NCI-H526 treated with DMSO at 0.1 percent for 48 hours (cell line): ENCODE measurements around the gene BTG2.
"Not testable (repeated sequence)": the region's sequence is repeated elsewhere in the genome, so short reads cannot be mapped to it uniquely, and the experiment has no call there.

Experiments used
- DNase-seq: peaks from one replicate; lab custom pipeline; 2025; lab: John Stamatoyannopoulos, UW

Gene BTG2, protein sequence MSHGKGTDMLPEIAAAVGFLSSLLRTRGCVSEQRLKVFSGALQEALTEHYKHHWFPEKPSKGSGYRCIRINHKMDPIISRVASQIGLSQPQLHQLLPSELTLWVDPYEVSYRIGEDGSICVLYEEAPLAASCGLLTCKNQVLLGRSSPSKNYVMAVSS

DNA sequence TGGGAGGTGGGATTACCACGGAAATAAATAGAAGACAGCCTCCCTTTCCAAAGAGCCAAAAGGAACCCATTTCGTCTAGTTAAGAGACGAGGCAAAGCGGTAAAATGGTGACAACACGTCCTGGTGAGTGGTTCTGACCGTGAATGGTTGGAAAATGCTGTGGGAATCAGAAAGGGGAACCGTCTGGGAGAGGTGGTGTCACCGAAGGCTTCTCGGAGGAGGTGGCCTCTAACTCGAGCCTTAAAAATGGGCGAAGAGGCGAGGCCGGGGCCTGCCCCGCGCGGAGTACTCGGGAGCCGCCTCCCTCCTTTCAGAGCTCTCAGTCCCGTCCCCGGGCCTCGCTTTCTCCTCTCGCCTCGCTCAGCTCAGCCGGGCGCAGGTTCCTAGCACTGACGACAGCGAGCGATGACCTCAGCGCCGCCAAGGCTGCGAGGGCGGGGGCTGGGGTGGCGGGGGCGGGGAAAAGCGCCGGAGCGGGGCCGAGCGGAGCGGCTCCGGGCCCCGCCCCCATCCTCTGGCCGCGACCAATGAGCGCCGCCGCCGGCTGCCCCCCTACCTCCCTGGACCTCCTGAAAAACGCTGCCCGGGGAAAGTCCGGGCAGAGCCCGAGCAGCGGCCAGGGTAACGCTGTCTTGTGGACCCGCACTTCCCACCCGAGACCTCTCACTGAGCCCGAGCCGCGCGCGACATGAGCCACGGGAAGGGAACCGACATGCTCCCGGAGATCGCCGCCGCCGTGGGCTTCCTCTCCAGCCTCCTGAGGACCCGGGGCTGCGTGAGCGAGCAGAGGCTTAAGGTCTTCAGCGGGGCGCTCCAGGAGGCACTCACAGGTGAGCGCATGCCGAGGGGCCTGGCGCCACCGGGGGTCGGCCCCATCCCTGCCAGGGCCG lies at the start of gene BTG2:
TSS of gene BTG2 (plus strand) at position 601 of the 890 bp plus-strand sequence. CDS start at position 689, 88 bp downstream.
- peak; percentile 54 for DNase-seq

DNA sequence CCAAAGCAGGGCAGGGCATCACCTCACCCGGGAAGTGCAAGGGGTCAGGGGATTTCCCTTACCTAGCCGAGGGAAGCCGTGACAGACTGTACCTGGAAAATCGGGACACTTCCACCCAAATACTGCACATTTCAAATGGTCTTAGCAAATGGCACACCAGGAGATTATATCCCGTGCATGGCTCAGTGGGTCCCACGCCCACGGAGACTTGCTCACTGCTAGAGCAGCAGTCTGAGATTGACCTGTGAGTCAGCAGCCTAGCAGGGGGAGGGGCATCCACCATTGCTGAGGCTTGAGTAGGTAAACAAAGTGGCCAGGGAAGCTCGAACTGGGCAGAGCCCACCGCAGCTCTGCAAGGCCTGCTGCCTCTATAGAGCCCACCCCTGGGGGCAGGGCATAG lies 48.7 kb upstream of the BTG2 start:
- DNase-seq = not testable (repeated sequence)

DNA sequence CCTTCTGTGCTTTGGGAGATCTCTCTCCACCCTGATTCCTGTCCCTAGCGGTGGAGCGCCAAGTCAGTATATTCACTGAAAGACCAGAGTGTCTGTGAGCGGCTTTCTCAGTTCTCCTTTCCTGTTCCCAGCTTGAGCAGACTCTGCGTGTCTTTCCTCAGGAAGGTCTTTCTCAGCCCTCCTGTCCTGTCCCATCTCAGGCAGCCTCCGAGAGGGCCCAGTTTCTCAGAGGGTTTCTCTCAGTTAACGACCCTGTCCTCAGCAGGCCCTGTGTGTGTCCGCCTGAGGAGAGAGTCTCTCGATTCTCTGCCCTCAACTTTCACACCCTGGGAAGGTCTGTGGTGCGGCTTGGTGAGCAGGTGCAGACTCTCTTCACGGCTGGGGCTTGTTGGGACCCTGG lies 41.8 kb upstream of the BTG2 start:
- DNase-seq = no peak

DNA sequence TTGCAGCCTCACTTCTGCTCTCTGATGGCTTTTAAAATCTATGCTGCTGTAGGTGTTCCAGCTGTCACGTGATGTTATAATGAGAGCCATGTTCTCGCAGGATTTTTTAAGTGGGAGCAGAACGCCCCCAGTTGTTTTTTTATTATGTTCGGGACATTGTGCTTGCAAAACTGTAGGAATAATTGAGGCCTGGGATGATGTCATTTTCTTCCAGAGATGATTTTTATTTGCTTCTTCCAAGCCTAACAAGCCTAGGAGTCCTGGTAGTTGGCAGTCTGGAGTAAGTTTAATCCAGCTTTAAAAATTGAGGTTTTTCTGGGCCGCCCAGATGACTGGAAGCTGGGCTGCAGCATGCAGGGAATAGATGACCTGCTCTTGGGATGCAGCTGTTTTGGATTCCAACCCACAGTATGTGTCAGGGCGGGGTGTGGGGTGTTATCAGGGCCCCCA lies 41.2 kb upstream of the BTG2 start:
- DNase-seq = no peak

DNA sequence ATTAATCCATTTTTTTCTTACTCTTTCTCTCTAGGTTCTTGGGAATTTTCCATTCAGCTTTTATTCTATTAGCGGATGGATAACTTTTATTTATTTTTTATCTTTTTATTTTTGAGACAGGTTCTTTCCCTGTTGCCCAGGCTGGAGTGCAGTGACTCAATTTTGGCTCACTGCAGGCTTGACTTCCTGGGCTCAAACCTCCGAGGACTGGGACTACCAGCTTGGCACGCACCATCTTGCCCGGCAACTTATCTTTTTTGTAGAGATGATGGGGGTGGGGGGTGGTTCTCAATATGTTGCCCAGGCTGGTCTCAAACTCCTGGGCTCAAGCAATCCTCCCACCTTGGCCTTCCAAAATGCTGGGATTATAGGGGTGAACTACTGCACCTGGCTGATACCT lies 39.8 kb upstream of the BTG2 start:
- DNase-seq = no peak

DNA sequence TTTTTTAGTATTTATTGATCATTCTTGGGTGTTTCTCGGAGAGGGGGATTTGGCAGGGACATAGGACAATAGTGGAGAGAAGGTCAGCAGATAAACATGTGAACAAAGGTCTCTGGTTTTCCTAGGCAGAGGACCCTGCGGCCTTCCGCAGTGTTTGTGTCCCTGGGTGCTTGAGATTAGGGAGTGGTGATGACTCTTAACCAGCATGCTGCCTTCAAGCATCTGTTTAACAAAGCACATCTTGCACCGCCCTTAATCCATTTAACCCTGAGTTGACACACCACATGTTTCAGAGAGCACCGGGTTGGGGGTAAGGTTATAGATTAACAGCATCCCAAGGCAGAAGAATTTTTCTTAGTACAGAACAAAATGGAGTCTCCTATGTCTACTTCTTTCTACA lies 39.2 kb upstream of the BTG2 start:
- not testable (repeated sequence) for DNase-seq

DNA sequence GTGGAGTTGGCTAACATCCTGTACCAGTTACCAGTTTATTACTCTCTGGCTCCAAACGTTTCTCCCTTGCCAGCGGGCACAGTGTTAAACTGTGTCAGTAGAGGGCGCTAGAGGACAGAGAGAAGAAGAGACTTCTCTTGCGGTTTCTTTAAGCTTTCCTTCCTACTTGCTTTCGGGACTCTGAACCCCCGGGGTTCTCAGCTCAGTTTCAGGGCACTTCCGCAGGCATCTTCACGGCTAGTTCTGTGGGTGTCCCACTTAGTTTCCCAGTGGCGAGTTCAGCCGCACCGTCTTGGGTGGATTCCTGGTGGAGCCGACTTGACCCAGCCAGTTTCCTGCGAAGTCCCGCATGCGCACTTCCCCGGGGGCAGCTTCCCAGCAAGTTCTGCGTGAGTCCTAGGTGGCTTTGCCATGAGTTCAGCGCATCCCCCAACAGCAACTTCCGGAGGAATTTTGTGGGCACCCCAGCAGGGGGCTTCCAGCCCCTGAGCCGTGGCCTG lies 37.9 kb upstream of the BTG2 start:
- peak; percentile 65 for DNase-seq

DNA sequence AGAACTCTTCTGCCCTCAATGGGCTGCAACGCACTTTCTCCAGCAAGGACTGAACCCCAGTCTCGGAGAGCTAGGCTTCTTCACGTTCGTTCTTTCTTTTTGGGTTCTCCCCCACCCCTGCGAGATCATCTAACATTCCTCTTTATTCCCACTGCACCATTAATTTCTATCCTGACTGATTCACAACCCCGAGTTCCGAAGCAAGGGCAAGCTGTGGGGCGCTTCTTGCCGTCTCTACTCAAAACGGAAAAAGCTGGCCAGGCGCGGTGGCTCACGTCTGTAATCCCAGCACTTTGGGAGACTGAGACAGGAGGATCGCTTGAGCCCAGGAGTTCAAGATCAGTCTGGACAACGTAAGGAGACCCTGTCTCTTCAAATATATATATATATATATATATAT lies 37.4 kb upstream of the BTG2 start:
- no peak for DNase-seq

DNA sequence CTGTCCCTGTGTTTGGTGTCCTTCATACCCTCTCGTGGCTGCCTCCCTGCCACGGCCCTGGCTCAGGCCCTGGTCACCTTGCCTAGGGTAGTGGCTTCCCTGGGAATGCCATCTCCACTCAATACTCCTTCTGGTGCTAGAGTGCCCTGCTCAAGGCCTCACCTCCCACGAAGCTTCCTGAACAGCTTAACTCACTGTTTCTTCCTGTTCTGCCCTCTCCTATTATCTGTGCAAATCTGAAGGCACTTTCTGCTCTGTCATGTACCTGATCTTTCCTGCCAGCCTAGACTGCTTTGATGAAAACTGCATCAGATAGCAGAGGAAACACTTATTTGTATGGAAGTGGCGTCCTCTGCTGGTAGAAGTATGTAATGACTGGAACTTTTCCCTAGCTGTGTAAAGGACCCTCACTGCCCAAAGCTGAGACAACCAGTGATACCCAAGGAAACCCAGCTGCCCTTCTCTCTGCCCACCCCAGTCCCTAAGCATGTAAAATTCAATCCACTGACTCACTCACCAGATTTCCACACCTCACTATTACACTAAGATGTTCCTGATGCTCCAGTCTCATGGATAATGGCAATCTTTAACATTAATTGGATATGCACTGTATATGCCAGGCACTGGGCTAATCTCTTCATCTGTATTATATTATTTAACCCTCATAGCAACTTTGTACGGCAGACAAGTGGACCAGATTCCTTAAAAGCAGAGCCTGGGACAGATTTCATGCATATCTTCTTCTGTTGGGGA lies 36.2 kb upstream of the BTG2 start:
- DNase-seq = peak; percentile 44

DNA sequence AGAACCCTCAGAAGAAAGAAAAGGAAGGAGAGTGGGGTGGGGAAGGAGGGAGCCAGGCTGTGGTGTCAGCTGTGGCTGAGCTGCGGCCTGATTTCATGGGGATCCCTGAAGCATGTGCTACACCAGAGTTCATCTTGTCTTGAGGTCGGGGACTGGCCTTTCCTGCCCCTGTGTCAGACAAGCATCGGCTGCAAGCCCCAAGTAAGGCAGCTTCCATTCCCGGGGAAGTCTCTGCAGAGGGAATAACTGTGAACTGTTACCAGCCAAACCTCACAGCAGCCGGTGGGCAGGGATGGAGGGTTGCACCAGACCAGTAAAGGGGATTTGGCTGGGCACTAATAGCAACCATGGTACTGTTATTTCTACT lies 35.7 kb upstream of the BTG2 start:
- no peak for DNase-seq

DNA sequence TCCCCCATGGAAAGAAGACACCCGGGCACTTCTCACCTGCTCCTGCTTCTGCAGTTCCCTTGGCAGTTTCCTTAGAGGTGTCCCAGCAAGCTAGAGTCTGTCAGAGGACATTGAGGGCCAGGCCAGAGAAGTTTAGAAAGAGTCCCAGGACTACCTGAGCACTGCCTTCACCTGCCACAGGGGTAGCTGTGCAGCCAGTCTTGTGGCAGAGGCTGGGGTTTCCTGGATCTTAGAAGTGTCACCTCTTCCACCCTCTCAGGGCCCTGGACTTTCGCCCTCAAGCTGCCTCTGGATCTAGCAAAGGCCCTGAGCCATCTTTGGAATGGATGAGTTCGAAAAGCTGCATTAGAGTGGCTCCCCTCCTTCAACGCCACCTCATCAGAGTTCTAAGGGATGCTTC lies 34.9 kb upstream of the BTG2 start:
- DNase-seq = no peak

DNA sequence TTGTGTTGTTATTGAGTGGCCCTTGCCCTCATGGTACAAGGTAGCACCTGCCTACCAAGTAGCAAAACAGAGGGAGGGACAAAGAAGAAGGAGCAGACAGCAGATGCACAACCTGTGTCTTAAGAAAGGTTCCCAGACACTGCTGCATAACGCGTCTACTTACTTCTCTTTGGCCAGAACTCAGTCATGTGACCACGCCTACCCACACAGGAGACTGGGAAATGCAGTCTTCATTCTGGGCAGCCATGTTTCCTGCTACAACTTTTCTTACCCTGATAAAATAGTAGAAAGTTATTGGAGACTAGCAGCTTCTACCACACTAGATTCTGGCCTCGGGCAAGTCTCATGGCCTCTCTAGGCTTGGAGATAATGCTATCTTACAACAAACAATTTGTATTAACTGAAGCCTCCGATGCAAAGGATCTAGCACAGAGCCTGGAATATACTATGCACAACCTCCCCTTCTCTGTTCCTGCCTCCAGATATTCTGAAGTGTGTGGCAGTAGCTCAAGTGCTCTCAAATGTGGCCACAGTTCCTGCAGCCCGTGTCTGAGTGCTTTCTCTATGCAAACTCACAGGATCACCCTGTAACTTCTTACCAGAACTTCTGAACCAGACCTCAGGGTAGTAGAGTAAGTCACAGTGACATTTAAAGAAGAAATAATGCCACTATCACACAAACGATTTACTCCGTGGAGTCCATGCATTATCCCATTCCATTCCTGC lies 34.1 kb upstream of the BTG2 start:
- DNase-seq = no peak

DNA sequence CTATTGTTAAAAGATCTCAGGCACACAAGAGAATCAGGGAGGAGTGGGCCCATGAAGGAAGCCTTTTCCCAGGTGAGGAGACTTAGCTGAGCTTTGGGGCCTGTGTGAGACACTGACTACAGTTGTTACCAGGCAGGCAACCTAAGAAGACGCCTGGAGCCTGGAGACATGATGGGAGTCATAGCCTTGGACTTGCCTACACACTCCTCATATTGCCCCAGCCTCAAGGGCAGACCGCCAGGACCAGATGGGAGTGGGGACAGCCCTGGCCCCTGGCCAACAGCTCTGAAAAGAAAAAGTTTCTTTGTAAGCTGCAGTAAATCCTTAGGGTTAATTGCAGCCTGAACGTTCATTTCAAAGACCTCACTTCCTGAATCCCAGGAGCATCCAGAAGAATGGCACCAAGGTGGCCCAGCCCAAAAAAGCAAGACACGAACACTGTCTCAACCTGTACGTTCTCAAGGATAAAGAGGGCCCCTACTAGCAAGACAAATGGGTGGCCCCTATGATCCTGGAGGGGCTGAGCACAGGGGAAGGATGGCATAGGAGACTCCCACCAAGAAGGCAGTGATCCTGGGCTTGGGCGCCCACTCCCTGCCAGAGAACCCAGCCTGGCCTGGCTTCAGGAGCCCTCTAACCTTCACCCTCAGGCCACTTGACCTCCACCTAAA lies 33.2 kb upstream of the BTG2 start:
- DNase-seq = no peak

DNA sequence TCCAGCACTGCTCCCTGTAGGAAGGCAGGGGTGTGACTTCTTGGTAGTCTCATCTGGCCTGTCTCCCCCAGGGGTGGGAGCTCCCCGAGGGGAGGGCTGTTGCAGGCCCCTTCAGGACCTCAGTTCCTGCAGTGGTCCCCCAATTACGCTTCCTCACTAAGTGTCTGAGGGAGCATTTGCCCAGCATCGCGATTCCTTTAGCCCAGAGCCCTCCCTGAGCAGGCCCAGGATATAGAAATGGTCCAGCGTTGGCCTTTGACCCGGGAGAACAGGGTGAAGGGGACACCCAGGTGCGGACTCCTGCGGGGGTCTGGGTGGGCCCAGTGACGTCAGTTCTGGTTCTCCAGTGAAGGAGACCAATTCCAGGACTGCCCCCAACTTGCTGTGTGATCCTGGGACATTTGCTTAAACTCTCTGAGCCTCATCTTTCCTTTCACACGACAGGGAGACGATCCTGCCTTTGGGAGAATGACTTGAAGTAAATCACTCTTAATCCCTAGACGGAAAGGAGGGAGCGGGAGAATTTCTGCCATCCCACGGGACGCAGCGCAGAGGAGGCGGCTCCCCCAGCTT lies 32.6 kb upstream of the BTG2 start:
- DNase-seq = no peak

DNA sequence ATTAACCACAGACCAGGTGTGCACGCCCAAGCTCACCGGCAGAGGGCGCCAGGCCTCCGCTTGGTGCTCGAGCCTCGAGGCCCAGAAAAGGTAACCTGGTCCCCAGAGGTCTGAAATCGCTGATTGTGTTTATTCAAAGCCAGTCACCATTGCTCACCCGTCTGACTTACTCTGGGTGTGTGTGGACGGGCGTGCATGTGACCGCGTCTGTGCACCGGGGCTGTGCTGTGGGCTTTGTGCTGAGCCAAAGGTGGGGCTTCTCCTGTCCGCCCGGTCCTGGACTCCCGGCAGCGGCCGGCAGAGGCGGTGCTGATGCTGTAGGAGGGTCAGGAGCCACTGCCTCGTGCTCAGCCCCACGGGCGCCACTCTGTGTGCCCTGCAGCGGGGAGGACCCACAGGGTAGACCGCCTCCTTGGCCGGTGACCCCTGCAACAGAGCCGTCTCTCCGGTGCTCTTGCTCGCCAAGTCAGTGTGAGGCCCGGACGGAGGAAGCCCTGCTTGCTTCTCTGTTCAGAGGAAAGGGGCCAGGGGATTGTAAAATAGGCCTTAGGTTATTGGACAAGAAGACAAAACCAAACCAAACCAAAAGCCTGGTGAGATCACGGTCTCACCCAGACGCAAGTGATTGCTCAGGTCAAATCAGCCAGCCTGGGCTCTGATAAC lies 32.0 kb upstream of the BTG2 start:
- DNase-seq = peak; percentile 63

DNA sequence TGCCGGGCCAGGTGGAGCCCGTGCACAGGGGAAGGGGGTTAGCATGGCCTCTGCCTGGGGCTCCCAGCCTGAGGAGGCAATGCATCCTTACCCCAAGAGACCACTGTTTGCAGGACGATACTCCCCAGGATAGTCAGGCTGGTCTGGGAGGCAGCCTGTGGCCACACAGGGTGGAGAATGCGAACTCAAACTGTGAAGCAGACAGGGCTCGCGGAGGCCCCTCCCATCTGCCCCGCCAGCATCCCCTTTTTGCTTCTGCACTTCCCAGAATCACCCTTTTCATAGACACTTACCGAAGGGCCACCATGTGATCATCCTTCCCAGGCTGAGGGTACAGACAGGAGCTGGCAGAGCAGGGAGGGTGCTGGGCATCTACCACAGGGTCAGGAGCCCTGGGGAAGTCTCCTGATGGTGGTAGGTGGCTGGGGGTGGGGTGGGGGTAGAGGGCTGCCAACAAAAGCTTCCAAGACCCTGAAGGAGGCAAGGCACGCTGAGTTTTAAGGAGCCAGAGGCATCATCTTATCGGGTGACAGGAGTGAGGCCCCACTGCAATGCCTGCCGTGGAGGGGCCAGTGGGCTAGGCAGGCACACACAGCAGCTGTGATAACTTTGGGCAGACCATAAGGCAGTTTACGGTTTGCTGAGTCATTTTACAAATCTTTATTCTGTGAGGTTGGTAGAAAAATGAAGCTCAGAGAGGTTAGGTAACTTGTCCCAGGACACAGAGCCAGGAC lies 31.3 kb upstream of the BTG2 start:
- no peak for DNase-seq

DNA sequence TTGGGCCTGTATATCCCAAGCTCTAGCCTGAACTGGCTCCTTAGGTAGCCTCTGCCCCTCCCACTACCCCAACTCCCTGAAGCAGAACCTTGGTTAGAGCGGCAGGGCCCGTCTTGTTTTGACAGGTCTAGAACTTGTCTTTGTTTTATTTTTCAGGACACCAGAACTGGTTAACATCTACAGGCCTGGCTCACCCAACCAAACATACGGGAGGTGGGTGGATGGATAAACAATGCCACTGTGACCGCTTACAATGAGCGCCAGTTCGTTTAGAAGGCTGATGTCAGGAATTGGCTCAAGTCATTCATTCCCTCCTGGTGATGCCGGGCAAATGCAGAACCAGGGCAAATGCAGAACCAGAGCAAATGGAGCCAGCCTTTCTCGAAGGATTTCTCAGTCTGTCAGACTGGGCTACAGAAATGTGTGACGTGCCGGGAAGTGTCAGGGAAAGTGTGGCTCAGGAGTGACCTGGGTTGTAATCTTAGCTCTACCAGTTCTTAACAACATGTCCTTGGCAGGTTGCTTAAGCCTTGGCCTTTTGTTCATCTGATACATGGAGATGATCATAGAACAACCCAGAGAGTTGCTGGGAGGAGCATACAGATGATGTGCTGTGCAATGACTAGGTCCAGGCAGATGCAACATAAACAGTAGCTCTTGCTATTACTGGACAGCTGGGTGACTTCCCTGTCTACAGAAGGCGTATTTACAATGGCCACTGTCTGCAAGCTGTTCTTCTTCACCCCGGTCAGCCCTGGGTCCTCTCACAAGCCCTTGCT lies 30.5 kb upstream of the BTG2 start:
- no peak for DNase-seq

DNA sequence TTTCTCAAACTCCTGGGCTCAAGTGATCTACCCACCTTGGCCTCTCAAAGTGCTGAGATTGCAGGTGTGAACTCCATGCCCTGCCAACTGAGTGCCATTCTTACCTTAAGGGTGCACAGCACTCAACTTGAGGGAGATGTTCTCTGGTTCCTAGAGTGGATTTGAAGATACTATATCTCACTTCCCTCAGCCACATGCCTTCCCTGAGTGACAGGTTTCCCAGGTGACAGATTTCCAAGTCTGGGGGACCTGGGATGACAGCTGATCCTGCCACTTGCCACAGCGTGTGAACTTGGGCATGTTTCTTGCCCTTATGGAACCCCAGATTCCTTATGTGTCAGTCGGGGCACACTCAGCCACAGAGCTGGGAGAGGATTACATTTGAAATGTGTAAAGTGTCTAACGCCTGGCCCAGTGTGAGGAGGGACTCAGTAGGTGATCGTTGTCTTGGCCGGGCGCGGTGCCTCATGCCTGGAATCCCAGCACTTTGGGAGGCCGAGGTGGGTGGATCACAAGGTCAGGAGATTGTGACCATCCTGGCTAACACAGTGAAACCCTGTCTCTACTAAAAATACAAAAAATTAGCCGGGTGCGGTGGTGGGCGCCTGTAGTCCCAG lies 29.6 kb upstream of the BTG2 start:
- no peak for DNase-seq

DNA sequence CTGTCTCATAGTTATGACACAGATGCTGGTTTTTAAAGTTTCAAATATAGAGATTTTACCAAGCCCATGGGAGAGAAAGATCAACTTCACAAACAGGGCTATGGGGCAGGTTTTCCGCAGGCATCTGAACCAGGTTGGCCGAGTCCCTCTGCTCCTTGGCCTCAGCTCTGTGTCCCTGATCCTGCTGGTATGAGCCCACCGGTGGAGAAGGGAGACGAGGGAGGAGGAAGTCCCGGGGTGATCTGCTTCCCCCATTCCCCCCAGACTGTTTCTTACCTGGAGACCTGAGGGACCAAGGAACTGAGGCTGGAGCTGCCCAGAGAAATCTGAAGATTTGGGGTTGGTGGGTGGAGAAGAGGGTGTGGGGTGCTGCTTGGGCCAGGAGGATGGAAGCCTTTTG lies 28.9 kb upstream of the BTG2 start:
- DNase-seq = no peak
